ENCODE data around the gene IER2.

Gene IER2

GRCh38 chr19:13132471-13133180 is 17.6 kb upstream of the IER2 start:
- Histone ChIP-seq H3K4me1 (ENCODE audit: control insufficient read depth in 1 of 2, insufficient read depth in 2 of 2, low read length in 2 of 2) (no peaks in the 10 kb centered on the region), H2BK12ac (ENCODE audit: low read length) (no peak overlapping the region), H4K12ac (ENCODE audit: low read depth, low read length) (no peak overlapping the region), H2BK120ac (ENCODE audit: insufficient read depth, low read length, poor library complexity) (no peak overlapping the region), H3K4me2 (ENCODE audit: low read length) (no peak overlapping the region), H4K8ac (ENCODE audit: low read depth, low read length) (no peak overlapping the region), H4K91ac (ENCODE audit: low read depth, low read length) (no peak overlapping the region), H3K18ac (ENCODE audit: low read length) (no peak overlapping the region), H3K4ac (ENCODE audit: low read depth, low read length) (no peak overlapping the region), H2BK5ac (ENCODE audit: low read depth, low read length, poor library complexity) (no peak overlapping the region), H3K27ac (ENCODE audit: low read depth, low read length) (no peak overlapping the region), H3K79me1 (ENCODE audit: low read length) (no peaks in the 10 kb centered on the region), H2AFZ (ENCODE audit: insufficient read depth, low read length, poor library complexity) (no peak overlapping the region), H3K23ac (ENCODE audit: low read length) (no peak overlapping the region), H3K36me3 (ENCODE audit: control insufficient read depth in 1 of 2, insufficient read depth in 2 of 2, low read length in 2 of 2) (peaks cover 39 to 52% of the 10 kb centered on the region in 2 experiments), H3K79me2 (ENCODE audit: control insufficient read depth, insufficient read depth, low read length, poor library complexity) (peaks cover 4% of the 10 kb centered on the region), H3K14ac (ENCODE audit: low read length) (no peak overlapping the region), H3K9ac (ENCODE audit: low read length) (no peak overlapping the region), H3K9me3 (ENCODE audit: insufficient read depth, low read depth, low read length) (peaks cover 6% of the 10 kb centered on the region), H3K27me3 (ENCODE audit: insufficient read depth, low read length) (no peaks in the 10 kb centered on the region), H2AK5ac (ENCODE audit: low read length) (no peak overlapping the region), H3K4me3 (ENCODE audit: low read depth, low read length) (no peak overlapping the region)
- no CpG with 5 or more reads among the region's 8 CpGs for WGBS (ENCODE audit: extremely low coverage, insufficient coverage, insufficient read length)
- DNase-seq, result no peak

GRCh38 chr19:13133241-13133870 is 16.9 kb upstream of the IER2 start:
- no CpG with 5 or more reads among the region's 12 CpGs for WGBS (ENCODE audit: extremely low coverage, insufficient coverage, insufficient read length)
- Histone ChIP-seq H3K79me2 (ENCODE audit: control insufficient read depth, insufficient read depth, low read length, poor library complexity) (peaks cover 4% of the 10 kb centered on the region), H3K23ac (ENCODE audit: low read length) (no peak overlapping the region)

GRCh38 chr19:13134626-13135025 is 15.6 kb upstream of the IER2 start:
- H3K27me3 ChIP-seq (ENCODE audit: insufficient read depth, low read length), result no peaks in the 10 kb centered on the region
- no peak overlapping the region for H2AK5ac ChIP-seq (ENCODE audit: low read length)
- H3K79me2 ChIP-seq (ENCODE audit: control insufficient read depth, insufficient read depth, low read length, poor library complexity), result no peaks in the 10 kb centered on the region
- H2BK12ac ChIP-seq (ENCODE audit: low read length), result no peak overlapping the region
- H3K4ac ChIP-seq (ENCODE audit: low read depth, low read length), result no peak overlapping the region
- no peak overlapping the region for H3K27ac ChIP-seq (ENCODE audit: low read depth, low read length)
- no peak overlapping the region for H2BK120ac ChIP-seq (ENCODE audit: insufficient read depth, low read length, poor library complexity)
- no peak overlapping the region for H2AFZ ChIP-seq (ENCODE audit: insufficient read depth, low read length, poor library complexity)
- no peak overlapping the region for H3K9ac ChIP-seq (ENCODE audit: low read length)
- peaks cover 6% of the 10 kb centered on the region for H3K9me3 ChIP-seq (ENCODE audit: insufficient read depth, low read depth, low read length)
- H3K14ac ChIP-seq (ENCODE audit: low read length), result no peak overlapping the region
- peaks cover 48 to 65% of the 10 kb centered on the region in 2 experiments for H3K36me3 ChIP-seq (ENCODE audit: control insufficient read depth in 1 of 2, insufficient read depth in 2 of 2, low read length in 2 of 2)
- no peak overlapping the region for H4K8ac ChIP-seq (ENCODE audit: low read depth, low read length)
- no peaks in the 10 kb centered on the region for H3K79me1 ChIP-seq (ENCODE audit: low read length)
- H3K23ac ChIP-seq (ENCODE audit: low read length), result no peak overlapping the region
- H3K4me1 ChIP-seq (ENCODE audit: control insufficient read depth in 1 of 2, insufficient read depth in 2 of 2, low read length in 2 of 2), result no peaks in the 10 kb centered on the region
- no peak for DNase-seq
- no peak overlapping the region for H4K91ac ChIP-seq (ENCODE audit: low read depth, low read length)
- H3K4me3 ChIP-seq (ENCODE audit: low read depth, low read length), result no peak overlapping the region
- H3K18ac ChIP-seq (ENCODE audit: low read length), result no peak overlapping the region
- no peak overlapping the region for H4K12ac ChIP-seq (ENCODE audit: low read depth, low read length)
- WGBS (ENCODE audit: extremely low coverage, insufficient coverage, insufficient read length), result no CpG with 5 or more reads among the region's 3 CpGs
- no peak overlapping the region for H2BK5ac ChIP-seq (ENCODE audit: low read depth, low read length, poor library complexity)
- no peak overlapping the region for H3K4me2 ChIP-seq (ENCODE audit: low read length)

More at GRCh38 chr19:13133241-13133870, 16.9 kb upstream of the IER2 start:
- H3K9ac ChIP-seq (ENCODE audit: low read length), result no peak overlapping the region
- H3K79me1 ChIP-seq (ENCODE audit: low read length), result no peaks in the 10 kb centered on the region
- H3K36me3 ChIP-seq (ENCODE audit: control insufficient read depth in 1 of 2, insufficient read depth in 2 of 2, low read length in 2 of 2), result peaks cover 43 to 59% of the 10 kb centered on the region in 2 experiments
- no peak overlapping the region for H2AK5ac ChIP-seq (ENCODE audit: low read length)
- peaks cover 6% of the 10 kb centered on the region for H3K9me3 ChIP-seq (ENCODE audit: insufficient read depth, low read depth, low read length)
- DNase-seq, result no peak
- no peak overlapping the region for H4K8ac ChIP-seq (ENCODE audit: low read depth, low read length)
- no peak overlapping the region for H2BK12ac ChIP-seq (ENCODE audit: low read length)
- H2AFZ ChIP-seq (ENCODE audit: insufficient read depth, low read length, poor library complexity), result no peak overlapping the region
- no peak overlapping the region for H3K27ac ChIP-seq (ENCODE audit: low read depth, low read length)
- H4K91ac ChIP-seq (ENCODE audit: low read depth, low read length), result no peak overlapping the region
- H3K4me1 ChIP-seq (ENCODE audit: control insufficient read depth in 1 of 2, insufficient read depth in 2 of 2, low read length in 2 of 2), result no peaks in the 10 kb centered on the region
- H3K27me3 ChIP-seq (ENCODE audit: insufficient read depth, low read length), result no peaks in the 10 kb centered on the region
- H2BK5ac ChIP-seq (ENCODE audit: low read depth, low read length, poor library complexity), result no peak overlapping the region
- H2BK120ac ChIP-seq (ENCODE audit: insufficient read depth, low read length, poor library complexity), result no peak overlapping the region
- H3K14ac ChIP-seq (ENCODE audit: low read length), result no peak overlapping the region
- H3K18ac ChIP-seq (ENCODE audit: low read length), result no peak overlapping the region
- H3K4me2 ChIP-seq (ENCODE audit: low read length), result no peak overlapping the region
- no peak overlapping the region for H3K4ac ChIP-seq (ENCODE audit: low read depth, low read length)
- no peak overlapping the region for H3K4me3 ChIP-seq (ENCODE audit: low read depth, low read length)
- H4K12ac ChIP-seq (ENCODE audit: low read depth, low read length), result no peak overlapping the region

- H4K8ac ChIP-seq (ENCODE audit: low read depth, low read length), result no peak overlapping the region
- peaks cover 6% of the 10 kb centered on the region for H3K9me3 ChIP-seq (ENCODE audit: insufficient read depth, low read depth, low read length)
- H3K4me2 ChIP-seq (ENCODE audit: low read length), result no peak overlapping the region
- no peak overlapping the region for H2BK12ac ChIP-seq (ENCODE audit: low read length)
- peak overlapping the region; percentile 23 for H3K4me3 ChIP-seq (ENCODE audit: low read depth, low read length)
- DNase-seq, result no peak
- H3K27me3 ChIP-seq (ENCODE audit: insufficient read depth, low read length), result no peaks in the 10 kb centered on the region
- no peaks in the 10 kb centered on the region for H3K4me1 ChIP-seq (ENCODE audit: control insufficient read depth in 1 of 2, insufficient read depth in 2 of 2, low read length in 2 of 2)
- no peak overlapping the region for H3K23ac ChIP-seq (ENCODE audit: low read length)
- no peak overlapping the region for H2BK5ac ChIP-seq (ENCODE audit: low read depth, low read length, poor library complexity)
- H3K9ac ChIP-seq (ENCODE audit: low read length), result no peak overlapping the region
- H2AK5ac ChIP-seq (ENCODE audit: low read length), result no peak overlapping the region
- no peak overlapping the region for H3K4ac ChIP-seq (ENCODE audit: low read depth, low read length)
- H3K14ac ChIP-seq (ENCODE audit: low read length), result no peak overlapping the region
- peaks cover 55 to 65% of the 10 kb centered on the region in 2 experiments for H3K36me3 ChIP-seq (ENCODE audit: control insufficient read depth in 1 of 2, insufficient read depth in 2 of 2, low read length in 2 of 2)
- H2AFZ ChIP-seq (ENCODE audit: insufficient read depth, low read length, poor library complexity), result no peak overlapping the region
- no peaks in the 10 kb centered on the region for H3K79me2 ChIP-seq (ENCODE audit: control insufficient read depth, insufficient read depth, low read length, poor library complexity)
- H2BK120ac ChIP-seq (ENCODE audit: insufficient read depth, low read length, poor library complexity), result no peak overlapping the region
- H3K18ac ChIP-seq (ENCODE audit: low read length), result no peak overlapping the region
- no peak overlapping the region for H4K91ac ChIP-seq (ENCODE audit: low read depth, low read length)
- no peak overlapping the region for H3K27ac ChIP-seq (ENCODE audit: low read depth, low read length)
- no peak overlapping the region for H4K12ac ChIP-seq (ENCODE audit: low read depth, low read length)
- no CpG with 5 or more reads among the region's 60 CpGs for WGBS (ENCODE audit: extremely low coverage, insufficient coverage, insufficient read length)
- H3K79me1 ChIP-seq (ENCODE audit: low read length), result no peaks in the 10 kb centered on the region
These were observed 14.8 kb upstream of the IER2 start for GRCh38 chr19:13135068-13136062.

Measured in trophoblast cell (in vitro differentiated cells and primary cell).